Stomach smooth muscle (tissue), 2 donors: Measurements from ENCODE around the gene ARID1B.
A peak's percentile ranks its signal among the peaks of the same experiment; 100 is the strongest.

ENCODE experiments used
- H3K27ac ChIP-seq: one replicate; pipeline ENCODE4 v1.7.0; 2013; ENCODE audit warnings: mild to moderate bottlenecking, low read length, inconsistent platforms
- H3K27me3 ChIP-seq, 2 donors: one replicate each; pipeline ENCODE4 v1.7.0; 2013; ENCODE audit warnings: low read length in 2 of 2; ENCODE audit not compliant: insufficient read depth in 2 of 2, control insufficient read depth in 1 of 2
- H3K36me3 ChIP-seq, 2 donors: one replicate each; pipeline ENCODE4 v1.7.0; 2013; ENCODE audit warnings: low read length in 2 of 2; ENCODE audit not compliant: control insufficient read depth in 2 of 2, insufficient read depth in 2 of 2
- H3K4me1 ChIP-seq: one replicate; pipeline ENCODE4 v1.7.0; 2013; ENCODE audit warnings: low read length; ENCODE audit not compliant: control insufficient read depth, insufficient read depth
- H3K4me3 ChIP-seq, 2 donors: one replicate each; pipeline ENCODE4 v1.7.0; 2013; ENCODE audit warnings: low read length in 2 of 2
- H3K9ac ChIP-seq, 2 donors: one replicate each; pipeline ENCODE4 v1.7.0; 2013; ENCODE audit warnings: low read length in 2 of 2, mild to moderate bottlenecking in 1 of 2
- H3K9me3 ChIP-seq, 2 donors: one replicate each; pipeline ENCODE4 v1.7.0; 2013; ENCODE audit warnings: low read length in 2 of 2; ENCODE audit not compliant: control insufficient read depth in 2 of 2
- donor health status: healthy.
- donor health status: Pancreatic carcinoma.

ARID1B gene

DNA sequence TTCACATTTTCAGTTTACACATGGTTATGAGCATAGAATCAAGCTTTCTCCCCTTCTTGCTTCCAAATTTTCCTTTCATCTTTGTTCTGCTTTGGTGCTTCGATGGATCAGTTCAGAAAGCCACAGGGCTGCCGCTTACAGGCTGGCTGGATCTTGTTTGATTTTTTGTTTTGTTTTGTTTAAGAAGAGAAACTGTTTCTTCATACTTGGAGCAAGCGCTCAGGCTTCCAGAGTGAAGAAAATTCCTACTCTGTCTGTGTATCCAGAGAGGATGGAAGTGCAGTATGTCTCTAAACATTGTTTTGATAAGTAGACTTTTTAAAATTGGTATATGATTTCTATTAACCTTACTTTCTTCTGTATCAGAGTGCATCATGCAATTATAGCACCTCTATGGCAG is 66.9 kb downstream of the ARID1B start:
- H3K27me3 ChIP-seq = no peaks in the 10 kb centered on the region
- peaks cover 52% of the 10 kb centered on the region for H3K4me1 ChIP-seq
- no peaks in the 10 kb centered on the region for H3K9me3 ChIP-seq
- no peak overlapping the region for H3K4me3 ChIP-seq
- no peaks in the 10 kb centered on the region for H3K36me3 ChIP-seq
- no peak overlapping the region for H3K9ac ChIP-seq
- H3K27ac ChIP-seq = no peak overlapping the region

GRCh38 chr6:156845454-156846155 is 68.4 kb downstream of the ARID1B start:
- Histone ChIP-seq H3K4me1 (peaks cover 48% of the 10 kb centered on the region), H3K9me3 (no peaks in the 10 kb centered on the region), H3K27me3 (no peaks in the 10 kb centered on the region), H3K4me3 (no peak overlapping the region), H3K36me3 (no peaks in the 10 kb centered on the region), H3K9ac (no peak overlapping the region), H3K27ac (no peak overlapping the region)

GRCh38 chr6:156846845-156847599 is 69.8 kb downstream of the ARID1B start:
- Histone ChIP-seq H3K9ac (no peak overlapping the region), H3K4me1 (peaks cover 43% of the 10 kb centered on the region), H3K4me3 (peak overlapping the region in 1 of 2 donors; percentile 10), H3K36me3 (no peaks in the 10 kb centered on the region), H3K27me3 (no peaks in the 10 kb centered on the region), H3K27ac (no peak overlapping the region), H3K9me3 (no peaks in the 10 kb centered on the region)

GRCh38 chr6:156848123-156848522 is 70.9 kb downstream of the ARID1B start:
- no peak overlapping the region for H3K9ac ChIP-seq
- no peaks in the 10 kb centered on the region for H3K27me3 ChIP-seq
- H3K27ac ChIP-seq = peak overlapping the region; percentile 18
- no peaks in the 10 kb centered on the region for H3K36me3 ChIP-seq
- H3K9me3 ChIP-seq = no peaks in the 10 kb centered on the region
- peak overlapping the region in 1 of 2 donors; percentile 16 for H3K4me3 ChIP-seq
- peaks cover 37% of the 10 kb centered on the region for H3K4me1 ChIP-seq

GRCh38 chr6:156848533-156848932 is 71.4 kb downstream of the ARID1B start:
- no peaks in the 10 kb centered on the region for H3K9me3 ChIP-seq
- H3K27me3 ChIP-seq = no peaks in the 10 kb centered on the region
- peak overlapping the region; percentile 18 for H3K27ac ChIP-seq
- no peaks in the 10 kb centered on the region for H3K36me3 ChIP-seq
- peak overlapping the region in 1 of 2 donors; percentile 16 for H3K4me3 ChIP-seq
- no peak overlapping the region for H3K9ac ChIP-seq
- H3K4me1 ChIP-seq = peaks cover 40% of the 10 kb centered on the region

GRCh38 chr6:156849806-156850205 is 72.6 kb downstream of the ARID1B start:
- Histone ChIP-seq H3K4me3 (no peak overlapping the region), H3K36me3 (no peaks in the 10 kb centered on the region), H3K27me3 (no peaks in the 10 kb centered on the region), H3K9ac (no peak overlapping the region), H3K4me1 (peaks cover 34% of the 10 kb centered on the region), H3K9me3 (no peaks in the 10 kb centered on the region), H3K27ac (no peak overlapping the region)

GRCh38 chr6:156850353-156850752 is 73.2 kb downstream of the ARID1B start:
- peaks cover 34% of the 10 kb centered on the region for H3K4me1 ChIP-seq
- no peaks in the 10 kb centered on the region for H3K9me3 ChIP-seq
- H3K36me3 ChIP-seq = no peaks in the 10 kb centered on the region
- H3K27me3 ChIP-seq = no peaks in the 10 kb centered on the region
- H3K27ac ChIP-seq = no peak overlapping the region
- no peak overlapping the region for H3K9ac ChIP-seq
- H3K4me3 ChIP-seq = no peak overlapping the region

DNA sequence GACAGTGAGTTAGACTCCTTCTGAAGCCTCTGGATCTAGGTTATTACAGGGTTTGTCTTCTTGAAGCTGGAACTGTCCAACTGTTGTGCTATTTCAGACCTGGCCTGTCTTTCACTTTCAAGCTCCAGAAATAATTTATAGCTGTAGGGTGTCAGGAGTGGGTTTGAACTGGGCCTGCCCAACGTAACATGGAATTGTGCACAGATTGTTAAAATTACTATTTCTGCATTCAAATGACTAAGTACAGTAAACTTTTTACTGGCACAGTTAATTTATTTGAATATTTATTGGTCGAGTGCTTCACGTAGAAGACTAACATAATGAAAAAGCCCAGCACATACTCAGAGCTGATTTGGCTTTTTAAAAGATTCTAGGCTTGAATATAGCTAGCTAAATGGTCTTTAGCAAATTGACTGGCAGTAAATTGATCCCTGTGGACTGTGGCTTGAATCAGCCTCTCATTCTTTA is 74.3 kb downstream of the ARID1B start:
- H3K27ac ChIP-seq = no peak overlapping the region
- no peak overlapping the region for H3K4me3 ChIP-seq
- H3K9ac ChIP-seq = no peak overlapping the region
- H3K36me3 ChIP-seq = no peaks in the 10 kb centered on the region
- no peaks in the 10 kb centered on the region for H3K9me3 ChIP-seq
- H3K27me3 ChIP-seq = no peaks in the 10 kb centered on the region
- peaks cover 32% of the 10 kb centered on the region for H3K4me1 ChIP-seq

DNA sequence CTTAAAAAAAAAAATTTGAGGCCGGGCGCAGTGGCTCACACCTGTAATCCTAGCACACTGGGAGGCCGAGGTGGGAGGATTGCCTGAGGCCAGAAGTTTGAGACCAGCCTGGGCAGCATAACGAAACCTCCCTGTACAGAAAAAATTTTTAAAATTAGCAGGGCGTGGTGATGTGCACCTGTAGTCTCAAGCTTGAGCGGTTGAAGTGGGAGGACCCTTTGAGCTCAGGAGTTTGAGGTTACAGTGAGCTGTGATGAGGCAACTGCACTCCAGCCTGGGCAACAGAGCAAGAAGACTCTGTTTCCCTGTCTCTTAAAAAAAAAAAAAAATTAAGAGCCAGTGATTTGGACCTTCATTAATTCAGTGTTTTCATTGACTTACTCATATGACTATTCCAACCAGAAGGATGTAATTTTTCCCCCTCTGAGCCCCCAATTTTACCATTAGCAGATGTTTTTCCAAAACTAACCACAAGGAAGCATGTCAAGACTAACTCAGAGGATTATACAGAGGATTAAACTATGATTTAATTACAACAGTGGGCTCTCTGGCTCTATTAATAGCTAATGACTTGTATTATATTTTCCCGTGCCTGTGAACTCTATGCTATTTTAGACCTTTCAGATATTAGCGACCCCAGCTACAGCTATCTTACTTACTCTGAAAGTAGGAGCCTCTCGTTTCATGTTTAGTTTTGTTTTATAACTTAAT is 75.1 kb downstream of the ARID1B start:
- H3K4me3 ChIP-seq = no peak overlapping the region
- H3K36me3 ChIP-seq = no peaks in the 10 kb centered on the region
- no peak overlapping the region for H3K9ac ChIP-seq
- no peaks in the 10 kb centered on the region for H3K27me3 ChIP-seq
- no peaks in the 10 kb centered on the region for H3K9me3 ChIP-seq
- peaks cover 24% of the 10 kb centered on the region for H3K4me1 ChIP-seq
- H3K27ac ChIP-seq = no peak overlapping the region

DNA sequence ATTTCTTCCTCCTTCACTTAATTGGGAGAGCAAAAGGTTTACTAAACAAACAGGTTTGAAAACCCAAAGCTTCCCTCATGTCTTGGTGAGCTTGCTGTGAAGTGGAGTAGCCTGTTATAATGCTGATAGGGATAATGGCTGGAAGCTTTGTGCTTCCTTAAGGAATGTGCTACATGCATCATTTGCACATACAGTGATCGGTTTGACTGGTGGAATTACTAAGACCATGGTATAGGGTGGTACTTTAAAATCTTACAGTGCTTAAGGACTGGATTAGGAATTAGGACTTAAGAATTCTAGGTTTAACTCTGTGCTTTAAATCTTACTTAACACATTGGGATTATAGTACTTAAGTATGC is 75.7 kb downstream of the ARID1B start:
- no peak overlapping the region for H3K27ac ChIP-seq
- peaks cover 18% of the 10 kb centered on the region for H3K4me1 ChIP-seq
- H3K9ac ChIP-seq = no peak overlapping the region
- H3K9me3 ChIP-seq = no peaks in the 10 kb centered on the region
- no peaks in the 10 kb centered on the region for H3K36me3 ChIP-seq
- H3K4me3 ChIP-seq = no peak overlapping the region
- no peaks in the 10 kb centered on the region for H3K27me3 ChIP-seq
